ENCODE data around the gene CDK6.

The CDK6 gene

GRCh38 chr7:92788559-92789183, 47.7 kb downstream of the CDK6 start:
- no peak for DNase-seq

- no peak for DNase-seq
Observed at GRCh38 chr7:92785923-92786322, 50.5 kb downstream of the CDK6 start.

GRCh38 chr7:92784935-92785334, 51.4 kb downstream of the CDK6 start:
- no peak for DNase-seq

GRCh38 chr7:92783260-92784201, 52.8 kb downstream of the CDK6 start:
- DNase-seq = no peak

GRCh38 chr7:92782855-92783254, 53.5 kb downstream of the CDK6 start:
- DNase-seq = no peak

- DNase-seq = no peak
Observed at GRCh38 chr7:92782236-92782635, 54.1 kb downstream of the CDK6 start.

- no peak for DNase-seq
Observed at GRCh38 chr7:92781117-92781720, 55.2 kb downstream of the CDK6 start.

- no peak for DNase-seq
Observed at GRCh38 chr7:92778972-92779371, 57.4 kb downstream of the CDK6 start.

GRCh38 chr7:92777993-92778392, 58.4 kb downstream of the CDK6 start:
- no peak for DNase-seq

- no peak for DNase-seq
Observed at GRCh38 chr7:92773808-92774207, 62.6 kb downstream of the CDK6 start.

- no peak for DNase-seq
Observed at GRCh38 chr7:92769844-92770243, 66.5 kb downstream of the CDK6 start.

GRCh38 chr7:92769394-92769699, 67.0 kb downstream of the CDK6 start:
- DNase-seq = no peak

GRCh38 chr7:92768501-92769393, 67.6 kb downstream of the CDK6 start:
- no peak for DNase-seq

GRCh38 chr7:92767437-92767836, 68.9 kb downstream of the CDK6 start:
- no peak for DNase-seq

GRCh38 chr7:92766461-92767003, 69.8 kb downstream of the CDK6 start:
- peak in 1 of 2 experiments; percentile 45 for DNase-seq

- peak; percentile 53 to 78 for DNase-seq
Observed at GRCh38 chr7:92765725-92766124, 70.6 kb downstream of the CDK6 start.

GRCh38 chr7:92763636-92764423, 72.5 kb downstream of the CDK6 start:
- peak; percentile 45 to 83 for DNase-seq

- no peak for DNase-seq
Observed at GRCh38 chr7:92762851-92763250, 73.5 kb downstream of the CDK6 start.

- no peak for DNase-seq
Observed at GRCh38 chr7:92761391-92762097, 74.8 kb downstream of the CDK6 start.

- DNase-seq = no peak
Observed at GRCh38 chr7:92758796-92759431, 77.5 kb downstream of the CDK6 start.
